B cell (primary cell): Measurements from ENCODE around the gene WRAP73. TPM values are rescaled to one million over a fixed set of nuclear protein-coding genes. Genes with fewer than 3 reads are reported as not detected.
"Not testable (repeated sequence)": the region's sequence is repeated elsewhere in the genome, so short reads cannot be mapped to it uniquely, and the experiment has no call there.

Experiments used
- ATAC-seq: fragments of 200-7000 bp; cut with Tn5 transposase; one replicate; pipeline ENCODE4 v1.10.0; 2021; ENCODE audit warnings: low read depth, mild to moderate bottlenecking, moderate number of reproducible peaks, moderate library complexity
- CTCF ChIA-PET: fragments of 350-600 bp; sonication (Branson Sonifier 250); formaldehyde crosslinking; loops from one replicate; lab custom pipeline; 2021; ENCODE audit warnings: antibody characterized with exemption, inconsistent platforms; lab: Charles Lee
- POLR2A ChIA-PET: fragments of 350-600 bp; sonication (Branson Sonifier 250); formaldehyde crosslinking; loops from one replicate; lab custom pipeline; 2021; ENCODE audit warnings: antibody characterized with exemption; lab: Charles Lee
- DNase-seq: peaks from one replicate; pipeline ENCODE4 v3.0.0; 2013
- H2AFZ ChIP-seq: 2 replicates; pipeline ENCODE4 v1.6.1; 2012; ENCODE audit warnings: mild to moderate bottlenecking, low read depth, low read length; ENCODE audit not compliant: insufficient read depth, poor library complexity, severe bottlenecking
- H3K27ac ChIP-seq, 2 donors: 1 replicate in 1 of 2; 2 replicates in 1 of 2; pipeline ENCODE4 v1.5.1; 2012 to 2013; ENCODE audit warnings: low read length in 2 of 2, mild to moderate bottlenecking in 2 of 2, moderate library complexity in 1 of 2
- H3K27me3 ChIP-seq, 4 experiments: fragments of 200-600 bp in 1 of 4; sonication (generic) in 1 of 4; replicated peaks in 1 of 4; 1 replicate in 2 of 4; 2 replicates in 2 of 4; pipeline versions ENCODE4 v1.6.1 to v1.7.0; 2013 to 2016; ENCODE audit warnings: low read length in 3 of 4, mild to moderate bottlenecking in 2 of 4, mixed read lengths in 1 of 4, moderate library complexity in 1 of 4; ENCODE audit not compliant: insufficient read depth in 4 of 4, control insufficient read depth in 3 of 4; ENCODE audit errors: control extremely low read depth in 1 of 4
- H3K36me3 ChIP-seq, 2 experiments: replicated peaks in 1 of 2; 1 replicate in 1 of 2; 2 replicates in 1 of 2; pipeline versions ENCODE4 v1.6.1 to v1.7.1; 2013; ENCODE audit warnings: low read length in 1 of 2; ENCODE audit not compliant: insufficient read depth in 2 of 2, control insufficient read depth in 1 of 2; ENCODE audit errors: control extremely low read depth in 1 of 2, extremely low read depth in 1 of 2
- H3K4me1 ChIP-seq, 2 donors: fragments of 200-600 bp in 1 of 2; sonication (generic) in 1 of 2; 1 replicate in 1 of 2; 2 replicates in 1 of 2; pipeline versions ENCODE4 v1.5.1 to v1.6.1; 2013 to 2017; ENCODE audit warnings: low read length in 2 of 2; ENCODE audit not compliant: control insufficient read depth in 2 of 2, insufficient read depth in 2 of 2
- H3K4me2 ChIP-seq: replicated peaks from 2 replicates; pipeline ENCODE3; 2012; ENCODE audit warnings: mild to moderate bottlenecking, low read depth, low read length; ENCODE audit not compliant: poor library complexity, severe bottlenecking
- H3K4me3 ChIP-seq, 5 experiments: fragments of 200-600 bp in 1 of 5; sonication (generic) in 1 of 5; 1 replicate in 3 of 5; 2 replicates in 2 of 5; pipeline versions ENCODE4 v1.5.1 to v1.7.0; 2011 to 2016; ENCODE audit warnings: low read length in 4 of 5, mild to moderate bottlenecking in 4 of 5, low read depth in 2 of 5, control low read depth in 1 of 5, moderate library complexity in 1 of 5; ENCODE audit not compliant: insufficient read depth in 1 of 5; ENCODE audit errors: control extremely low read depth in 1 of 5, extremely low read depth in 1 of 5
- H3K79me2 ChIP-seq: fragments of 200-600 bp; sonication (generic); one replicate; pipeline ENCODE4 v1.6.0; 2016; ENCODE audit warnings: low read length; ENCODE audit not compliant: control insufficient read depth, insufficient read depth
- H3K9ac ChIP-seq: fragments of 200-600 bp; sonication (generic); 2 replicates; pipeline ENCODE4 v1.6.1; 2017; ENCODE audit warnings: mild to moderate bottlenecking, low read length, moderate library complexity
- H3K9me3 ChIP-seq, 3 donors: one replicate each; pipeline versions ENCODE4 v1.6.1 to v1.7.1; 2013; ENCODE audit warnings: low read length in 2 of 3; ENCODE audit not compliant: control insufficient read depth in 2 of 3, insufficient read depth in 1 of 3; ENCODE audit errors: control extremely low read depth in 1 of 3
- H4K20me1 ChIP-seq: 2 replicates; pipeline ENCODE4 v1.6.0; 2012; ENCODE audit warnings: mild to moderate bottlenecking, low read length; ENCODE audit not compliant: insufficient read depth, control insufficient read depth, poor library complexity, severe bottlenecking
- H3K27ac Mint-ChIP-seq: one replicate; pipeline ENCODE4 v1.8.0; 2021; ENCODE audit warnings: mixed read lengths
- H3K27me3 Mint-ChIP-seq: one replicate; pipeline ENCODE4 v1.8.0; 2021; ENCODE audit warnings: mixed read lengths
- H3K4me1 Mint-ChIP-seq: one replicate; pipeline ENCODE4 v1.8.0; 2021; ENCODE audit warnings: mixed read lengths
- H3K4me3 Mint-ChIP-seq: one replicate; pipeline ENCODE4 v1.8.0; 2021; ENCODE audit warnings: mixed read lengths
- H3K9me3 Mint-ChIP-seq: one replicate; pipeline ENCODE4 v1.8.0; 2022; ENCODE audit warnings: mixed read lengths; ENCODE audit not compliant: insufficient read depth
- EZH2 ChIP-seq: IDR thresholded peaks from 2 replicates; pipeline ENCODE4 v1.6.1; 2012; ENCODE audit warnings: borderline replicate concordance, low read depth, mild to moderate bottlenecking, moderate library complexity, low read length; ENCODE audit not compliant: insufficient read depth, poor library complexity, severe bottlenecking
- WGBS: methylation state at CpG from one replicate; pipeline ENCODE4 v1.1.5; 2013; ENCODE audit warnings: missing lambda C conversion rate; ENCODE audit not compliant: insufficient coverage; 5-methylcytosine and 5-hydroxymethylcytosine counted together
- intact Hi-C: fragments of 100-400 bp; cut with micrococcal nuclease; formaldehyde crosslinking; loops from one replicate; pipeline ENCODE4 v1.10.0; 2022
- polyA plus RNA-seq: library from polyadenylated mRNA; depleted of rRNA; stranded (reverse); fragments of >200 nt; gene quantifications from 2 replicates; pipeline ENCODE4 v1.2.3, GENCODE V29; 2012
- total RNA-seq, 2 donors: library from RNA; stranded (reverse); fragments of 120-200 nt in 1 of 2; gene quantifications; 1 replicate in 1 of 2; 2 replicates in 1 of 2; pipeline versions ENCODE4 v1.2.3 to v1.2.4, GENCODE V29; 2013 to 2022
- TF ChIP-seq, protein P1 (sequence below): fragments of 200-600 bp; IDR thresholded peaks from one replicate; pipeline ENCODE4 v1.8.0; 2022; ENCODE audit warnings: antibody characterized with exemption, mild to moderate bottlenecking

The WRAP73 gene
- total and polyA plus RNA-seq, 2 donors (not counting 1 experiment from before 2014, with no cell fraction given), result 37.1 to 68.5 TPM

DNA sequence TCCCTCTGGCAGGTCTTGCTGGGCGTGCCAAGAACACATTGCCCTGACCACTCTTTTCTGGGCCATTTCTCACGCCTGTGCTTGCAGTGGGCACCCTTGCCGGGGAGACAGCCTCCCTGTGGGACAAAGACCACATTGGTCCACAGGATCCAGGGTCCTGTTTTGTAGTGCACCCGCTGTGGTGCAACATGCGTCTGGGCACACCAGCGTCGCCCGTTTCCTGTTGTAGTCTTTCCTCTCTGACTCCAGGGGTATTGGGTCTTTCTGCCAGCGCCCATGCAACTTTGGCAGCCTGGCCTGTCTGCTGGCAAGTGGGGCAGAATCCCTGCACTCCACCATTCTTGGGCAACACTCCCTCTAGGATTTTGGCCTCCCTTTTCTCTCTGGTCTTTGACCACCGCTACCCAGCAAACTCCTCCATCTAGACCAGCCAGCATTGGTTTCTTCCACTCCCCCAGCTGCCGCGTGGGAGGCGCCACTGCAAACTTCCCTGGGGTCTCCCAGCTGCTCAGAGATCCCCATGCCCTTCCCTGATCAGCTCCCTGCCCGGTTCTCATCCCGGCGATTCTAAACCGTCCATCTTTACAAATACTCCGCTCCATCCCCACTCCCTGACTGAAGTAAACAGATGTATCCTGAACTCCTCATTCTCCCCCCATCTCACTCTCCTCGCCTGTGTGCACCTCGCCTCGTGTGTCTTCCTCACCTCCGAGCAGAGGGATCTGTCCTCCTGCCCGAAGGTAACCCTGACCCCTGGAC is 26.3 kb downstream of the WRAP73 start:
- H3K27ac ChIP-seq, result no peak overlapping the region
- WGBS, result 44% methylated on average over 23 of the region's 23 CpGs
- DNase-seq, result no peak
- Mint-ChIP-seq H3K4me1 (peaks cover 53% of the 10 kb centered on the region), H3K27me3 (no peaks in the 10 kb centered on the region), H3K9me3 (no peaks in the 10 kb centered on the region), H3K27ac (peak overlapping the region; percentile 92), H3K4me3 (peak overlapping the region; percentile 93)
- peaks cover 5% of the 10 kb centered on the region for H4K20me1 ChIP-seq
- H3K79me2 ChIP-seq, result peaks cover 12% of the 10 kb centered on the region
- peak overlapping the region; percentile 94 for H3K4me2 ChIP-seq
- peaks cover 0 to 15% of the 10 kb centered on the region in 2 experiments for H3K36me3 ChIP-seq
- TF ChIP-seq, protein P1, sequence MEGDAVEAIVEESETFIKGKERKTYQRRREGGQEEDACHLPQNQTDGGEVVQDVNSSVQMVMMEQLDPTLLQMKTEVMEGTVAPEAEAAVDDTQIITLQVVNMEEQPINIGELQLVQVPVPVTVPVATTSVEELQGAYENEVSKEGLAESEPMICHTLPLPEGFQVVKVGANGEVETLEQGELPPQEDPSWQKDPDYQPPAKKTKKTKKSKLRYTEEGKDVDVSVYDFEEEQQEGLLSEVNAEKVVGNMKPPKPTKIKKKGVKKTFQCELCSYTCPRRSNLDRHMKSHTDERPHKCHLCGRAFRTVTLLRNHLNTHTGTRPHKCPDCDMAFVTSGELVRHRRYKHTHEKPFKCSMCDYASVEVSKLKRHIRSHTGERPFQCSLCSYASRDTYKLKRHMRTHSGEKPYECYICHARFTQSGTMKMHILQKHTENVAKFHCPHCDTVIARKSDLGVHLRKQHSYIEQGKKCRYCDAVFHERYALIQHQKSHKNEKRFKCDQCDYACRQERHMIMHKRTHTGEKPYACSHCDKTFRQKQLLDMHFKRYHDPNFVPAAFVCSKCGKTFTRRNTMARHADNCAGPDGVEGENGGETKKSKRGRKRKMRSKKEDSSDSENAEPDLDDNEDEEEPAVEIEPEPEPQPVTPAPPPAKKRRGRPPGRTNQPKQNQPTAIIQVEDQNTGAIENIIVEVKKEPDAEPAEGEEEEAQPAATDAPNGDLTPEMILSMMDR, result no peak
- TF ChIP-seq EZH2, result no peak
- peaks cover 18 to 33% of the 10 kb centered on the region in 2 donors for H3K4me1 ChIP-seq
- H3K9ac ChIP-seq, result peak overlapping the region; percentile 89
- ChIA-PET CTCF (interaction anchor here (1.1 to 1.7 kb wide), 4 partner anchors 8 to 171 kb away, joined by 3 to 8 read pairs (median 6); partner anchors contain the start of gene WRAP73), POLR2A (interaction anchor here (0.6 kb wide), 1 partner anchor 277 kb away, joined by 3 read pairs; the partner anchor contains the start of gene C1orf174)
- peak overlapping the region; percentile 58 to 97 (median 88) for H3K4me3 ChIP-seq
- no peaks in the 10 kb centered on the region for H3K27me3 ChIP-seq
- H2AFZ ChIP-seq, result peak overlapping the region; percentile 98
- intact Hi-C loops, result loop anchor here (1.0 to 10.0 kb wide), 9 partner anchors 27 to 1209 kb away; partner anchors contain the start of genes C1orf174, CEP104, DFFB and LRRC47
- ATAC-seq, result no peak
- no peaks in the 10 kb centered on the region for H3K9me3 ChIP-seq

DNA sequence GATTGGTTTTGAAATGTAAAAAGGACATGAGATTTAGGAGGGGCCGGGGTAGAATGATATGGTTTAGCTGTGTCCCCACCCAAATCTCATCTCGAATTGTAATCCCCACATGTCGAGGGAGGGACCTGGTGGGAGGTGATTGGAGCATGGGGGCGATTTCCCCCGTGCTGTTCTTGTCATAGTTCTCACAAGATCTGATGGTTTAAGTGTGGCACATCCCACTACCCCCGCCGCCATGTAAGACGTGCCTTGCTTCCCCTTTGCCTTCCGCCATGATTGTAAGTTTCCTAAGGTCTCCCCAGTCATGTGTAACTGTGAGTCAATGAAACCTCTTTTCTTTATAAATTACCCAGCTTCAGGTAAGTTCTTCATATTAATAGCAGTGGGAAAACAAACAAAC is 27.8 kb downstream of the WRAP73 start:
- peaks cover 12% of the 10 kb centered on the region for H3K79me2 ChIP-seq
- H3K4me1 ChIP-seq, result peaks cover 18 to 33% of the 10 kb centered on the region in 2 donors
- ATAC-seq, DNase-seq, H3K27me3 Mint-ChIP-seq, H3K27ac Mint-ChIP-seq, H4K20me1 ChIP-seq, H3K4me2 ChIP-seq, POLR2A ChIA-PET, H3K9me3 ChIP-seq, H2AFZ ChIP-seq, H3K9me3 Mint-ChIP-seq, H3K4me3 ChIP-seq, H3K27ac ChIP-seq, H3K36me3 ChIP-seq, H3K27me3 ChIP-seq, H3K9ac ChIP-seq: not testable (repeated sequence)
- peaks cover 53% of the 10 kb centered on the region for H3K4me1 Mint-ChIP-seq
- 100% methylated on average over 2 of the region's 9 CpGs for WGBS
- peak overlapping the region; percentile 93 for H3K4me3 Mint-ChIP-seq
- intact Hi-C loops, result loop anchor here (10.0 kb wide), 3 partner anchors 233 to 1207 kb away; partner anchors contain the start of genes CEP104, DFFB and PEX10
- CTCF ChIA-PET, result interaction anchor here (1.2 to 4.3 kb wide), 14 partner anchors 7 to 169 kb away, joined by 3 to 69 read pairs (median 18); no protein-coding TSS in a partner anchor
